Dedifferentiated amniotic fluid mesenchymal stem cell (primary cell): ENCODE results near the gene PFKM.
A peak's percentile ranks its signal among the peaks of the same experiment; 100 is the strongest.

Source experiments
- DNase-seq: peaks from one replicate; pipeline ENCODE4 v3.0.0-alpha.2; 2016; ENCODE audit errors: extremely low spot score

The PFKM gene

GRCh38 chr12:48119078-48119833 is at the start of gene PFKM:
TSS of gene PFKM (plus strand) at chr12:48119364. CDS start at chr12:48122775, 3,411 bp downstream.
- DNase-seq, result peak; percentile 74

DNA sequence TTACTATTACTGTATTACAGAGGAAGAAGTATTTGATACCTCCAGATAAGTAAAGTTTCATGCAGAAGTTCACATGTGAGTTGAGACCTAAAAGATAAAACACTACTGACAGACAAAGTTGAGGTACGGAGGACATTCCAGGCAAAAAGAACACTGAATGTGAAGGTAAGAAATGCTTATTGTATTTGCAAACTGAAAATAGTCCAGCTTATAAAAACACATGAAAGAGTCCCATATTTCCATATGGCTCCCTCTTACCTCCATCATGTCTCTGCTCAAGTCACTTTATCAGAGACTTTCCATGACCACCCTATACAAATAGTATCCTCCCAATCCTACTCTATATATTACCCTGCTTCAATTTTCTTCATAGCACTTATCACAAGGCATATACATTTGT is 49.1 kb upstream of the PFKM start:
- no peak for DNase-seq

DNA sequence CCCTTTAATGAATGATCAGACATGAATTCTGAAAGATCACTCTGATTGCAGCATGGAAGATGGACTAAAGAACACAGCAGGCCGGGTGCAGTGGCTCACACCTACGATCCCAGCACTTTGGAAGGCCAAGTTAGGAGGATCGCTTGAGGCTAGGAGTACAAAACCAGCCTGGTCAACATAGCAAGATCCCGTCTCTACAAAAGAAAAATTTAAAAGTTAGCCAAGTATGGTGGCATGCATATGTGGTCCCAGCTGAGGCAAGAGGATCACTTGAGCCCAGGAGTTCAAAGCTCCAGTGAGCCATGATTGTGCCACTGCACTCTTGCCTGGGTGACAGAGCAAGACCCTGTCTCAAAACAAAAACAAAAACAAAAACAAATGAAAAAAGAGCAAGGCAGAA is 48.4 kb upstream of the PFKM start:
- DNase-seq, result no peak

DNA sequence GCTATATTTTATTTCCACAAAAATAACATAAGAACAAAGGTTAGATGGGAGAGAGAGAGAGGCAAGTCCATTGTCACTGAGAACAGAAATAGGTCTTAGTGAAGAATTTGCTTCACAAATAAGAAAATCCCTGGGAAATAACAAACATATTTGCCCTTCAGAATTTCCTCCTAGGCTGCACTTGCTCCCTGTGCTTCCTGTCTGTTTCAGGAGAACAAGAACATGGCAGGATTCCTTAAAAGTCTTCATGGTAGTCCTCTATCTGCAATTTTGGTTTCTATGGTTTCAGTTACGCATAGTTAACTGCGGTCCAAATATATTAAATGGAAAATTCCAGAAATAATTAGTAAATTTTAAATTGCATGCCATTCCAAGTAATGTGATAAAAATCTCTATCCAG is 47.4 kb upstream of the PFKM start:
- no peak for DNase-seq

DNA sequence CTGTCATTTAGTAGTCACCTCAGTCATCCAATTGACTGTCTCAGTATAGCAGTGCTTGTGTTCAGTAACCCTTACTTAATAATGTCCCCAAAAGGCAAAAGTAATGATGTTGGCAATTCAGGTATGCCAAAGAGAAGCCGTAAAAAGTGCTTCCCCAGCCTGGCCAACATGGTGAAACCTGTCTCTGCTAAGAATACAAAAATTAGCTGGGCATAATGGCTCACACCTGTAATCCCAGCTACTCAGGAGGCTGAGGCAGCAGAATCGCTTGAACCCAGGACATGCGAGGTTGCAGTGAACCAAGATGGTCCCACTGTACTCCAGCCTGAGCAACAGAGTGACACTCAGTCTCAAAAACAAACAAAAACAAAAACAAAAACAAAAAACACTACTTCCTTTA is 46.9 kb upstream of the PFKM start:
- DNase-seq, result no peak

GRCh38 chr12:48074266-48074665 is 44.9 kb upstream of the PFKM start:
- no peak for DNase-seq

DNA sequence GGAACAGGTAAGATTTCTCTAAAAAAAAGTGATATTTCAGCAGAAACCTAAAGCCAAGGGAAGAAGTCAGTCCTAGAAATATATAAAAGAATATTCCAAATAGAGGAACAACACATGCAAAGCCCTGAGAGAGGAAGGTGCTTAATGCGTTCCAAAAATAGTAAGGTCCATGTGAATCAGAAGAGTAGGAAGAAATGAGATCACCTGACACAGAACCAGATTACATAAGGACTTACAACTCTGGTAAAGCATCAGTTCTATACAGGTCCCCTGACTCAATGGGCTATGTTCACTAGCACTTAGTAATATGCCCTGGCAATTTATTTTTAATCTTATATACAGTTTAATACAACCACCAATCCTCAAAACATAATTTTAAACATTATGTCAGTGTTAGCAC is 43.3 kb upstream of the PFKM start:
- DNase-seq, result no peak

GRCh38 chr12:48077111-48077510 is 42.1 kb upstream of the PFKM start:
- no peak for DNase-seq

DNA sequence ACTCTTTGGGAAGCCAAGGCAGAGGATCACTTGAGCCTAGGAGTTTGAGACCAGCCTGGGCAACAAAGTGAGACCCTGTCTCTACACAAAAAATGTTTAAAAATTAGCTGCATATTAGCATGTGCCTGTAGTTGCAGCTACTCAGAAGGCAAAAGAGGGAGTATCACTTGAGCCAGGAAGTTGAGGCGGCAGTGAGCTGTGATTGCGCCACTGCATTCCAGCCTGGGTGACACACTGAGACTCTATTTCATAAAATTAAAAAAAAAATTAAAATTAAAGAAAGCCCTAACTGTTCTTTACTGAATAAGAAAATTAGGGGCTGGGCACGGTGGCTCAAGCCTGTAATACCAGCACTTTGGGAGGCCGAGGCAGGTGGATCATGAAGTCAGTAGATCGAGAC is 40.3 kb upstream of the PFKM start:
- DNase-seq, result no peak

GRCh38 chr12:48080285-48080684 is 38.9 kb upstream of the PFKM start:
- DNase-seq, result no peak

DNA sequence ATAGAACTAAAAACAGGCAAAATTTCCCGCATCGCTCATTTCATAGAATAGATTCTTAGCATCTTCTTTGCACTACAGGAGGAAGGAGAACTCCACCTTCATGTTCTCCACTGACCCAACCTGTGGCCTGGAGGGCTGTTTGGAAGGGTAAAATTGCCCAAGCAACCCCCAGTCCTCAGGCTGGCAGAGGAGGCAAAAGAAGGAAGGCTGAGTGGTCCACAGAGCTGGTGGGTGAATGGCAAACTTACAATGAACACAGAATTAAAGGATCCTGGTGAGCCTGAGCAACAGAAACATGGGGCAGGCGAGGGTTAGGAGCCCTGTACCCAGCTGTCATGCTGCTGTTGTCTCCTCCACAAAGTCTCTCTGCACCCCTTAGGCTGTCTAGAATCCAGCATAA is 38.3 kb upstream of the PFKM start:
- no peak for DNase-seq

DNA sequence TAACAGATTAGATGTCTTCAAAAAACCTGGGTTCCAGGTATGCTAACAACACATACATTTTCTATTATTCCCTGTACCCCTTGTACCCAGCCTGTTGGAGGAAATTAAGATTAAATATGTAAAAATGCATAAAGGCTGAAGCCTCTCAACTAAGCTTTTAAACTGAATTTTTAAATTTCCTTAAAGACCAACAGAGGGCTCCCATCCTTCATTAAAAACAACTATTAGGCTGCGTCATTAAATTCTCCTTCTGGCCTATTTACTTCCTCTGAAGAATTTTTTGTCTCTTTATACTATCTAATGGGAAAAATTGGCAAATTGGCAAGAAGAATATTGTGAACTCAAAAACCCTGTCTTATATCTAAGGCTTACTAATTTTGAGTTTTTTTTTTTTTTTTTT is 35.1 kb upstream of the PFKM start:
- DNase-seq, result no peak

- no peak for DNase-seq
These were observed 34.2 kb upstream of the PFKM start for GRCh38 chr12:48084841-48085460.

DNA sequence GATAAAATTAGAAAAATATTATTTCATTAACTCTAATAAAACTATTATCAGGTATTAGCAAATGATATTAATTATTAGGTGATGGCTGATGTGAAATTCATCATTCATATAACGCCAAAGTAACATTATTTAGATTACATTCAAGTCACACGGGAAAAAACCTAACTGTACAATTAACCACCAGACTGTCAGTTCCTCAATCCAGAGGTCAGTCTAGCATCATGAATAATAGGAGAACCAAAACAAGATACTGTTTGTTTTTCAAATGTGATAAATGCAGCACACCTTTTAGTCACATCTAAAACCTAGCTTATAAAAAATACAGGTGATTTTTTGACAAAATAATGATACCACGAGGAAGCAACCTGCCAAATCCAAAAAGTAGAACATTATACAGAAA is 32.8 kb upstream of the PFKM start:
- DNase-seq, result no peak

GRCh38 chr12:48092611-48093010 is 26.6 kb upstream of the PFKM start:
- DNase-seq, result no peak

GRCh38 chr12:48104531-48104930 is 14.6 kb upstream of the PFKM start:
- no peak for DNase-seq

DNA sequence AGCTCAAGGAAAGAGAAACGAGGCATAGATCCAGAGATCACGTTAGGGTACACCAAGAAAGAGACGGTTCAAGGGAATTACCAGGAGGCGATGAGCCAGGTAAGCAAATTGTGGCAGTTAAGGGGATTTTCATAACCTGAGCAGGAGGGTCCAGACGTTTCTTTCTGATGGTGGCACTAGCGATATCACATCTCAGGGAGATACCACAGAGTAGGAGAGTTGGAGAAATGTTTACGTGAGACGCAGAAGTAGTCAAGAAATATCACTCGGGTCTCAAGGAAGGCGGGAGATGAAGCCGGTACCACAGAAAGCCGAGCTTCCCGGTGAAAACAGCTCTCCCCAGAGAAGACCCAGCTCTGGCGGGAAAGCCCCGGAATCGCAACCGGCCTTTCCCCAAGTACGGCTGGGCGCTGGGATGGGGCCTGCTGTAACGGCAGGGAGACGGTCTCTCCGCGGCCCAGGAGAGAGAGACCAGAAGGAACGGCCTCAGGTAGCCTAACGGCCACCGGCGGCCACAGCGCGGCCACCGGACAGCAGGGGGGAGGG is 13.8 kb upstream of the PFKM start:
- peak; percentile 16 for DNase-seq

- DNase-seq, result peak; percentile 76
These were observed 13.1 kb upstream of the PFKM start, which contains the start of gene SENP1 for GRCh38 chr12:48105867-48106680. TSS of gene SENP1 (minus strand) at chr12:48106079. CDS start at chr12:48101472, 4,607 bp downstream.

GRCh38 chr12:48106681-48107613 is 12.2 kb upstream of the PFKM start:
- no peak for DNase-seq

DNA sequence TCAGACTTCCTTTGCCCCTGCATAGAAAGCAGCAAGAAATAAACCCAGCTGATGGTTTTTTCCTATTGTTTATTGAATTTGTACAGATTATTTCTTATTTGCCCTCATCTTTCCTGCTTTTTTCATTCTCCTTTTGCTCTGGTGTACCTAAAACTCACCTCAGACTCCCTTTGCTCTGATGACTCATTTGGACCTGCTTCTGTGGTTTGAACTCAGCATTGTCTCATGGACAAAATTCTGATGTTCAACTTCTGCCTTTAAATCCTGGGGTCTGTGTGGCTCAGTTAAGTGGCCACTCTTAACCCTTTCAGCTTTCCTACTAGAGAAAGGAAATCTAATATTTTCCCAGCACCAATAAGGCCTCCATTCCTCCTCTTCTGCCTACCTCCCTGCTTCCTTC is 9.7 kb upstream of the PFKM start:
- no peak for DNase-seq

DNA sequence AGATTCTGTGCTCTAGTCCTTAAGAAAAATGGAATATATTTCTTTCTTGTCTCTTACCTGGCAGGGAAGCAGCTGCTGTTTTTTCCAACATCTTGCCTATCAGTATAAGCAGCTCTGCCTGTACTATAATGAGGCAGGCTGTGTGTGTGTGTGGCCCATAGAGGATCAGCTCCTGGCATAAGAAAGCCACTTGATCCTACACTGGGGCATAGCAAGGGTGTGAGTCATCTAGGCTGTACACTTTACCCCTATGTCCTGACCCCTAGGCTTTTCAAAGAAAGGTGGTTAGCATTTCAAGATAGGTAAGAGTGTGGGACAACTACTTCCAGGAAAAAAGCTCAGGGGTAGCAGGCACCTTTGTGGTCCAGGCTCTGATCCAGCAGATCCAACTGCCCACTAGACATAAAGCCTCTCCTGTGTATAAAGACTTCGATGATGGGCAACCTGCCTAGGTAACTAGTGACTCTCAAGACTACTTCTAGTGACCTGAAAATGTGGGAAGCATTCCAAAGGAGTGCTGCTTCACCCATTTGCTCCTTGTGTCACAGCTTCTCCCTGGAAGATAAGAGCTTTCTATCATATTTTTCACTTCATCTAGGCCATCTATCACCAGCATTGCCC is 8.4 kb upstream of the PFKM start:
- no peak for DNase-seq
